GM23248 (cell line): ENCODE results near the gene UGGT1.

ENCODE experiments used
- EZH2 ChIP-seq: fragments of 200-600 bp; sonication (generic); IDR thresholded peaks from 2 replicates; pipeline ENCODE4 v1.6.1; 2018; ENCODE audit warnings: antibody characterized with exemption, mild to moderate bottlenecking; ENCODE audit not compliant: insufficient read depth, poor library complexity, severe bottlenecking
- EZH2phosphoT487 ChIP-seq: fragments of 200-600 bp; sonication (generic); IDR thresholded peaks from 2 replicates; pipeline ENCODE4 v1.6.1; 2018; ENCODE audit warnings: antibody characterized with exemption, moderate library complexity, mild to moderate bottlenecking, low read depth; ENCODE audit not compliant: insufficient read depth

DNA sequence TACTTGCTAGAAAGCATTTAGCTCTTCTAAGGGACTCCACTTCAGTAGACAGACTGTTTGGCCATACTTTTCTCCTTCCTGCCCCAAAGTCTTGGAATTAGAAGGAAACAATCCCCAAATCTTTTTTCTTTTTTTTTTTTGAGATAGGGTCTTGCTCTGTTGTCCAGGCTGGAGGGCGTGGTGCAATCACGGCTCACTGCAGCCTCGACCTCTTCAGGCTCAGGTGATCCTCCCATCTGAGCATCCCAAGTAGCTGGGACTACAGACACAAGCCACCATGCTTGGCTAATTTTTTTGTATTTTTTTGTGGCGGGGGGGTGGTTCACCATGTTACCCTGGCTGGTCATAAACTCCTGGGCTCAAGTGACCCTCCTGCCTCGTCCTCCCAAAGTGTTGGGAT, 6.2 kb upstream of the UGGT1 start:
- TF ChIP-seq EZH2phosphoT487: no peak
- no peak for TF ChIP-seq EZH2
